GM21529 (cell line): ENCODE results near the gene SELENBP1.
A peak's percentile ranks its signal among the peaks of the same experiment; 100 is the strongest.
"Not testable (repeated sequence)": the region's sequence is repeated elsewhere in the genome, so short reads cannot be mapped to it uniquely, and the experiment has no call there.

Source experiments
- ATAC-seq: cut with Tn5 transposase; IDR thresholded peaks from one replicate; pipeline ENCODE4 v1.9.1; 2021; ENCODE audit not compliant: unreplicated experiment

Gene SELENBP1

DNA sequence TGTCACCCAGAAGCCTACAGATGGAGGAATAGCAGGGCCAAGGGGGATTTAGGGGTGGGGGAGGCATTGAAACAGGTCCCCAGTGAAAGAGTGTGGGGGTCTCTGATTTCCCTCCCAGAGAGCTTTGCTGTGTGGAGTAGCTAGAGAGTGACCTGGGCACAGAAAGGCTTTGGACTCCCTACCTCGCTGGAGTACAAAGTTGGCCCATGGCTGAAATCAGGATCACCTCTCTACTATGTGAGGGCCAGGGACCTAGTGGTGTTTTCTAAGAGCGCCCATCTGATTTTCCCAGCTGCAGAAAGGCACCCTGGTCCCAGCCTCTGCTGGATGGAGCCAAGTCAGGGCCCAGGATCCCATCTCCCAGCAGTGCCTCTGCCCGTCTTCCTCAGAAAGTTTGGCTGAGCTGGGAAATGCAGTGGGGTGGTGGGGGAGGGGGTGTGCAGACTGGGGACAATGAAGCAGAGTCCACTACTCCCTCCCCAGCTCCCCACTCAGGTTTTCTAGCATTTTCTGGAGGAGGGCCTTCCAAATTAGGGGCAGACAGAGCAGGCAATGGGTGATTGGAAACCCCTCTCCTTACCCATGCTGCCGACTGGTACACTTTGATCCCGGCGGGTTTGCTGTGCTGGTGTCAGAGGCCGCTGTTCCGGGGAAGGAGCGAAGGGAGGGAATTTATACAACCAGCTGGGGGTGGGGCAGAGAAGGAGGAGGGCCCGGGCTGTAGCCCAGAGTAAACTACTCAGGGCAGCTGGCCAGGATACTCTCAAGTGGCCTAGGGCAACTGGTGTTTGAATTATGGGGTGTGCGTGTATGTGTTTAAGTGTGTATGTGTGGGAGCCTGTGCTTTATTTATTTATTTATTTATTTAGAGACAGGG lies at the start of gene SELENBP1:
Gene SELENBP1 (minus strand): TSS at position 648 of the 877 bp plus-strand sequence. CDS start 64 bp downstream, at position 584.
- no peak for ATAC-seq

- ATAC-seq: no peak
Measured at GRCh38 chr1:151419819-151420218, 47.3 kb upstream of the SELENBP1 start.

DNA sequence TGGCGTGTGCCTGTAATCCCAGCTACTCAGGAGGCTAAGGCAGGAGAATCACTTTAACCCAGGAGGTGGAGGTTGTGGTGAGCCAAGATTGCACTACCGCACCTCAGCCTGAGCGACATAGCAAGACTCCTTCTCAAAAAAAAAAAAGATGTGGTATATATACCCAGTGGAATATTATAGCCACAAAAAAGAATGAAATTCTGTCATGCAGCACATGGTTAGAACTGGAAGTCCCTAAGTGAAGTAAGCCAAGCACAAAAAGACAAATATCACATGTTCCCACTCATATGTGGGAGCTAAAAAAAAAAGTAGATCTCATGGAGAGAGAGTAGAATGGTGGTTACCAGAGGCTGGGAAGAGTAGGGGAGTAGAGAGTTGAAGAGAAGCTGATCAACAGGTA lies 45.6 kb upstream of the SELENBP1 start:
- no peak for ATAC-seq

- no peak for ATAC-seq
Measured at GRCh38 chr1:151416231-151416630, 43.7 kb upstream of the SELENBP1 start.

DNA sequence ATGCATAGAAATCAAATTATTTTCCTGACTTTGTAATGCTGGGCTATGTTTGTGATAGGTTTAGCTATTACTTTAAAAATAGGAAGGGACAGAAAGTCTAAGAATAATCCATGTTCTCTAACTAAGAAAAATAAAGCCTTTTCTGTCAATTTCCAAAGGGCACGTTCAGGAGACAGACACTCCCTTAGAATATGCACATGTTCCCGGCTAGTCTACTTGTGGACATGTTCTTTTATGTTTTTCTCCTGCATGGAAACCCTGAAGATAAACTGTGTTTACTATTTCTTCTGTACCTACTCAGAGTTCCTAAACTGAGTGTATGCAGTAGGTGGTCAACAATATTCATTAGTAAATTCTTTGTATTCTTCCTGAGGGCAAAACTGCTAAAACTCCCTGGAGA lies 39.4 kb upstream of the SELENBP1 start:
- ATAC-seq: no peak

DNA sequence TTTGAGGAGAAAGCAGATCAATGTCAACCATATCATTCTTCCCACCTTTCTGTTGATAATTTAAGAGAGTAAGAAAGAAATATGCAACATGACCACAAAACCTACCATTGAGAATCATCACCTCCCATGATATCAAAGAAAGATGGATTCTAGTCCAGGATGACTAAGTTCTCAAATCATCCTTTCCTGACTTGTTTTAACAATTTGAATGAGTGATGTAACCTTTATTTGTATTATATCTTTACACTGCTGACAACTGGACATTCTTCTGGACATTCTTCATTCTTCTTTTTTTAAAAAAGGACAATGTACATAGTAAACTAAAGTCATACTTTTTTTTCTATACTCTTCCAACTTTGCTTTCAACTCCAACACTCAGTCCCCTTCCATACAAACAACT lies 36.4 kb upstream of the SELENBP1 start:
- no peak for ATAC-seq

DNA sequence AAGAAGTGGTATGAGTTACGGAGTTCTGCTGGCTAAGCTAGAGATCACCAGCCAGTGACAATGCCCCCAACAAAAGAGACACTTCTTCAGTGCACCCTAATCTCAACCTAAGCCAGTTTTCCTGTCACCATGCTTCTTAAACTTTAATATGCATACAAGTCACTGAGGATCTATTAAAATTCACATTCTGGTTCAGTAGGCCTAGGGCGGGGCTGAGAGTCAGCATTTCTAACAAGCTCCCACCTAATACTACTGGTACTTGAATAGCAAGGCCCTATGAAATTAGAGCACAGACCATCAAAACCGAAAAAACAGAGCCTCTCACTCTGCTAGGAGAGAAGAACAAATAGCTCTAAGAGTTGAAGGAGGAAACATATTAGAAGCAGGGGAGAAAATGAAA lies 34.8 kb upstream of the SELENBP1 start:
- ATAC-seq: no peak

- ATAC-seq: no peak
Measured at GRCh38 chr1:151406176-151406575, 33.7 kb upstream of the SELENBP1 start.

- ATAC-seq: no peak
Measured at GRCh38 chr1:151405187-151405951, 32.9 kb upstream of the SELENBP1 start.

DNA sequence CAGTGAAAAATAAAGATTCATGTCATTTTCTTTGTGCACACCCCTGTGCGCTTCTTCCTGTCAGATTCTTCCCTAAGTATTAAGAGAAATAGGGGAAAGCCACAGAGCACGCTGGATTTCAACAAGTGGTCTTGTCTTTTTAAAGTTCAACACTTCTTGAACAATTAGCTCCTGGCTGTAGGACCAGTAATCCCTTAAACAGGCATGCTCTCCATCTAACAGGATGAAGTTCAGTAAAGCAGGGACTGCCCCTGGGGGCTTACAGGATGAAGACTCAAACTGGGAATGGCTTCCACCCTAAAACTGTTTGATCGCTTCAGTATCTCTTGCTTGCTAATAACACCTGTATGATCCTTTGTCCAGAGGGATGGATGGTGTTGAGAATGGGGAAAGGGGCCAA lies 31.1 kb upstream of the SELENBP1 start:
- no peak for ATAC-seq

DNA sequence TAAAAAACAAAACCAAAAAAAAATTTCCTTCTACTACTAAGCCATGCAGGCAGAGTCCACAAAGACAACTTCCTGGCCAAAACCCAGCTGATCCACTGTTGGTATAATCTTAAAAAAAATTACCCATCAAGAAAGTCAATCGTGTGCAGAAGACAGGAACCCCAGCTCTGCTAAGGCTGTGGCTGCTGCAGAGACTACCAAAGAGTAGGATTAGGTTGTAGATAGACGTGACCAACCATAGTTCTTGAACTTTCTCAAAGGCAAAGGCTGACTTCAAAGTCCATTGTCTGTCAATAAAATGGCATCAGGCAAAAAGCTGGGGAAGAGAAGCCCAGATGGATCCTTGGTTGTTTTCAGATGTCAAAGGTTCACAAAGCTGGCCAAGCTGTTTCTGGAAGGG lies 30.3 kb upstream of the SELENBP1 start:
- no peak for ATAC-seq

DNA sequence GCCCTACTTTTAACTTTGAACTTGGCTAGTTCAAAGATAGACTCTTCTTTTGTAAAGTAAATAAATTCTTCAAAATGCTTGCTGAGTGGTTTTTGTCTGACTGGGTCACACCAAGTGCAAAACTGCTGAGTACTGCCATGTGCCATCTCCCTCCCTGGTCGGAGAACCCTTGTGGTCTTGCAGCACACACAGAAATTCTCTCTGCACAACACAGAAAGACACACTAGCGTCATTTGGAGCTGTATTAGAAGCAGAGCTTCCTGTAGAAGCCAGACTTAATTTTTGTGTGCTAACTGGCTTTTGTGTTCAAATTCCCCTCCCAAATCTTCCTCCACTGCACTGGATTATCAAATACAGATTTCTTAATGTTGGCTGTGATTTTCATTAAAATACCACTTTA lies 29.4 kb upstream of the SELENBP1 start:
- no peak for ATAC-seq

- no peak for ATAC-seq
Measured at GRCh38 chr1:151401125-151401788, 28.8 kb upstream of the SELENBP1 start.

DNA sequence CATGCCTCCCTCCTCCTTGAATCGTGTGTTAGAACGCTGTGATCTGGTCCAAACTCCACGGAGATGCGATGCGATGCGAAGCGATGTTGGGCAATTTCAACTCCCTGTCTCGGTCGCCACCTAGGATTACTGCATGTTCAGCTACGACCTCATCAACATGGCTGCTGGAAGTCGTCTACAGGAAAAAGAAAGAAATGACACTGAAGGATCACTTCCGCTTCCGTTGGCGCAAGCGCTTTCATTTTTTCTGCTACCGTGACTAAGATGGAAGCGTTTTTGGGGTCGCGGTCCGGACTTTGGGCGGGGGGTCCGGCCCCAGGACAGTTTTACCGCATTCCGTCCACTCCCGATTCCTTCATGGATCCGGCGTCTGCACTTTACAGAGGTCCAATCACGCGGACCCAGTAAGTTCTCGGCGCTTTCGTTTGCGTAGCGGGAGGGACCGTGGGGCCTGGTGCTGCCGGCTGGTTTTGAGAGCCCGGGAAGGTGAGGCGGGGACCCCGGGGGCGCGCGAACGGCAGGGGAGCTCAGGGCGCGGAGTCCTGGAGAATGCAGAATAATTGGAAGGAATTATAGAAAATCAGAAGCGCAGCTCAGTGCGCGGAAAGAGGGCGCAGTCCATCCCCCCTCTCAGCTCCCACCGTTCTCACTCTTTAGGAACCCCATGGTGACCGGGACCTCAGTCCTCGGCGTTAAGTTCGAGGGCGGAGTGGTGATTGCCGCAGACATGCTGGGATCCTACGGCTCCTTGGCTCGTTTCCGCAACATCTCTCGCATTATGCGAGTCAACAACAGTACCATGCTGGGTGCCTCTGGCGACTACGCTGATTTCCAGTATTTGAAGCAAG lies 27.0 kb upstream of the SELENBP1 start, which contains the start of gene PSMB4:
Gene PSMB4 (plus strand): TSS at position 250 of the 848 bp plus-strand sequence. CDS start 15 bp downstream, at position 265.
- peak; percentile 90 for ATAC-seq

- not testable (repeated sequence) for ATAC-seq
Measured at GRCh38 chr1:151396265-151396664, 23.8 kb upstream of the SELENBP1 start.

GRCh38 chr1:151393583-151393982 lies 21.1 kb upstream of the SELENBP1 start:
- ATAC-seq: no peak

DNA sequence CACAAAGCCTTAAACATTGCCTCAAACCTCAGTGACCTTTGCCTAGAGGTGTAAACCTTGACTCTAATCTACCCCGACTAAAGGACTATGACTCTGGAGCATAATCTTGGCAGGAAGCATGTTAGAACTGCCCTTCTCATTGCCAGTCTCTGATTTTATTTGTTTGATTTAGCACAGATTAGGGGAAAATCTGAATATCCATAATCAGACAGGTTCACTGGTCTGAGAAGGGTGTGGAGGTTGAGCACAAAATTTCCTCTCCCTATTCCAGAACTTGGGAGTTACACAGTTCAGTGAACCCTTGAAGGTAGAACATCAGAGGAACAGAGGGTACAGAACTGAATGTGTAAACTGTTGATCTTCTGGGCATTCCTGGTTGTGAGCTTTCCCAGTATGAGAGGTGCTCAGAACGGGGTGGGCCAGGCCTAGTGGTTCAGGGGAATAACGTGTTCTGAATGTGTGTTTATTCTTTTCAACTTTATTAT lies 18.6 kb upstream of the SELENBP1 start:
- ATAC-seq: no peak

- not testable (repeated sequence) for ATAC-seq
Measured at GRCh38 chr1:151390221-151391078, 17.9 kb upstream of the SELENBP1 start.

DNA sequence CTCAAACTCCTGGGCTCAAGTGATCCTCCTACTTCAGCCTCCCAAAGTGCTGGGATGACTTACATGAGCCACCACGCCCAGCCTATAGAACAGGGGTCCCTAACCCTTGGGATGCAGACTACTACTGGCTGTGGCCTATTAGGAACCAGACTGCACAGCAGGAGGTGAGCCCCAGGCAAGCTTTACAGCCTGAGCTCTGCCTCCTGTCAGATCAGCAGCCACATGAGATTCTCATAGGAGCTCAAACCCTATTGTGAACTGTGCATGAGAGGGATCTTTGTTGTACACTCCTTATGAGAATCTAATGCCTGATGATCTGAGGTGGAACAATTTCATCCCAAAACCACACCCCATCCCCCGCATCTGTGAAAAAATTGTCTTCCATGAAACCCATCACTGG lies 13.5 kb upstream of the SELENBP1 start:
- ATAC-seq: no peak
